ENCODE measurements around the gene GRN.
"Not testable (repeated sequence)": the region's sequence is repeated elsewhere in the genome, so short reads cannot be mapped to it uniquely, and the experiment has no call there.

The GRN gene

DNA sequence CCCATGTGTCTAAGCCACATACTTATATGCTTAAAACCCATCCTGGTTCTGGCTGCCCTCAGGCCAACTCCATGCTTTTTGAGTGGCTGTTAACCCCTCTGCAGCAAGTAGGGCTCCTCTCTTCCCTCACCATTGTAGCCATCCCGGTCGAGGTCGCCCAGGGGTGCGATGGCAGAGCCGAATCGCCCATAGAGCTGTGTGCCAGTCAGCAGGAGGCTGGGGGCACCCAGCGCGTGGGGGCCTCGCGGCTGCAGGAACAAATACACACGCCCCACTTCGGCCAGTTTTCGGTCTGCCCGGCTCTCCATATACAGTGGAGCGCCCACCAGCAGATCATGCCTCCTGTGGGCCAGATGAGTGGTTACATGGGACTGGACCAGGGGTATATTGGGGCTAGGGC lies 38.3 kb downstream of the GRN start:
- DNase-seq (ENCODE audit: low read depth) = no peak

DNA sequence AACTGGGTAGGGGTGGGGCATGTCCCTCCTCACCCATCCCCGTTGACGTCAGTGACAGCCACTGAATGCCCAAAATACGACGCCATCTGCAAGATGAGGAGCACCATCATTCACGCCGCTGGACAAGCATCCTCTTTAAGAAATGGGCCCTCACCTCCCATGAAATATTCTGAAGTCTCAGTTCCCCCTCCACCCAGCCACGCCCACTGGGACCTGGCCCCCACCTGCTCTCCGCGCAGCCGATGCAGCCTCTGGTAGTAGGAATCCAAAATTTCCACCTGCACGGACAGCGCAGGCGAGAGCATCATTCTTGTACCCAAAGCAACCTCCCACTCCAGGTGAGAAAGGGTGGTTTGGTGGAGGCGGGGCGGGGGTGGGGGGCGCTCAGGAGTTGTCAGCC lies 38.8 kb downstream of the GRN start:
- DNase-seq (ENCODE audit: low read depth) = no peak

DNA sequence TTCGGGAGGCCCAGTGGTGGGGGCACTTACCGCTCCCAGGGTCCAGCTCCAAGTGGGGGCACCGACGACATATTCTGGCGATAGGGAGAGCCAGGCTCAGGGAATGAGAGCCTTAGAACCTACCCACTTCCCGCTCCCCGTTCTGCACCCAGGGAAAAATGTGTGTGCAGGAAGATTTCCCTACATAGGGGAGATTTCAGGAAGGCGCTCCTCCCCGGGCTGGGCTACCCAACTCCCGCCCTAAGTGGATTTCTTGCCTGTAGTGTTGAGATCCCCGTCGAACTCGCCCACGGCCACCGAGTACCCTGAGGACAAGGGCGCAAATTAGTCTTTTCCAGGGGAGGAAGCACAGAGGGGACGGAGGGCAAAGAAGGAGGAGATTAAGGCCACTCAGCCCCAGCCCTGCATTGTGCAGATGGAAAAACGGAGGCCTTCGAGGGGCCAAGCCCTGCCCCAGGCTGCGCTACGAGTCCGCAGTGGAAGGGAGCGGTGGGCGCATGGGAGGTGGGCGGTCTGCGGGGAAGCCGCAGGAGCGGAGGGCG lies 39.2 kb downstream of the GRN start:
- DNase-seq (ENCODE audit: low read depth) = no peak

DNA sequence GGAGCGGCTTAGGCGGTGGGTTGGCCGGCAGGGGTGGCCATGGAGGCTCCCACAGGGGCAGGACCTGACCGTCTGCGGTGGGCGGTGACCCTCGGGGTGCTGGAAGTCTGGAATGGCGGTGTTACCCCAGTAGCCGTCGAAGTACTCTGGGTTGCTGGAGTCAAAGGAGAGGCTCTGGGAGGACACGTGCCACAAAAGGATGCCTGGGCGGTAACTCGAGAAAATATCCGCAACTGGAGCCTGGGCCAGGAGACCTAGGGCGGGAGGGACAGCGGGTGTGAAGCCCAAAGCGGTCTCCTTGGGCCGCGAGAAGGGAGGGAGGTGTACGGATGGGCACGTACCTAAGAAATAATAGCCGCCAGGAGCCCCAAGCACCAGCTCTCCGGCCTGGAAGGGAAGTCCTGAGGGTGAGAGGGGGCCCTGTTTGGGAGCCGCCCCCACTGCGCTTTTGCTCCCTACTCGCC lies 39.8 kb downstream of the GRN start:
- DNase-seq (ENCODE audit: low read depth) = peak; percentile 25

DNA sequence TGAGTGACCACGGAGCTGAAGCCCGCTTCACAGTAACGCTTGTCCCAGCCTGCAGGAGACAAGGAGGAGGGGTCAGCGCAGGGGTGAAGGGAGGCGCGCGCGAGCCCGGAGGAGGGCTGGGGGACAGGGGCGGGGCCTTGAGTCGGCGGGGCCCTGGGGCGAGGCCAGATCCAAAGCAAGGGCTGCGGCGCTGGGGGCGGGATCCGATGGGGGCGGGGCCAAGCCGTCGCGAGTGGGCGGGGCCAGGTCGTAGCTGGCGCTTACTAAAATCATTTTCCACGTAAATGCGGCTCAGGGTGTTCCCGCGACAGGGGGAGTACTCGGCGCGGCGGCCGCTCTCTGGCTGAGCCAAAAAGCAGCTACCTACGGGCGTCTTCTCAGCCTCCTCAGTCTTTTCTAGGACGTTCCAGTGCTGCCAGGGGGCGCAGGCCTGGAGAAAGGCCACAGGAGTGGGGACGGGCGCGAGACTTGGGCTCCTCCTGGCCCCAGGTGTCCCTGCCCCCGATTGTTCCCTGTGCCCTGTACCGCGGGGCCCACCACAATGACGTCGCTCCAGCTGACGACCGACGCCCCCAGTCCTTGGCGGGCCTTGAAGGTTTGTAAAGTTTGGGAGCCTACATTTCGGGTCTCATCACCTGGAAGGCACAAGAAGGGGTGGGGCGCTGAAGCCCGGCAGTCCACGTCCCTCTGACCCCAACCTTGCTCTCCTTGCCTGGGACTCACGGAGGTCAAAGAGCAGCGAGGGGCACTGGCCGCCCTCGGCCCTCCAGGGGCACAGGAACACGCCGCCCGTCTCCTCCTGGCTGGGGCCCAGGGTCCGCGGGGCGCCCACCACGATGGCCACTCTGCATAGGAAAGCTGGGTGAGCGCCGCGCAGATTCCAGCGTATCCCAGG lies 40.4 kb downstream of the GRN start:
- peak; percentile 75 for DNase-seq (ENCODE audit: low read depth)

DNA sequence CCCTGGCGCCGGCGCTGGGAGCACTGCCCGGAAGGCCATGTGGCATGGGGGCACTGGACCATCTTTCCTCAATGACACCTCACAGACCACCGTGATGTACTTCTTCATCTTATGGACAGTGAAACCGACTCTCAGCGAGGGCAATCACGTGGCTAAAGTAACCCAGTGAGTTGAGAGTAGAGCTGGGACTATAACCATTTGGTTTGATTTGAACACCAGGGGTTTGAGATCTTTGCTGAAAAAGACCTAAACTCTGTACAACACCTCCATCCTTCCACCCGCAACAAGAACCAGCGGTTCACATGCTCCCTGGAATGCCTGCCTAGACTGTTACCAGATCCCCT lies 41.1 kb downstream of the GRN start:
- no peak for DNase-seq (ENCODE audit: low read depth)

DNA sequence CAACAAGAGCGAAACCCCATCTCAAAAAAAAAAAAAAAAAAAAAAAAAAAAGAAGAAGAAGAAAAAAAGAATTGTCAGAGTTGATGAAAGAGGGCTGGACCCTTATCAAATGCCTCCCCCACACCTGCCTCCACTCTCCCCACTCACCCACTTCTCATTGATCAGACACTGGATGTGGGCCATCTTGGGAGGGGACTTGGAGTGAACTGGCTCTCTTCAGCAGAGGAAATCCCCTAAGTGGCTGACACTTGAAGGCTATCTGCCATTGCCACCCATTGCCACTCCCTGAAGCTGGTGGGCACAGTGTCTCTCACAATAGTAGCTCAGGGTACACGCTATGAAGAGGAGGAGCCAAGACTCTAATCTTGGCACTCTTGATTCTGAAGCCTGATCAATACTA lies 42.7 kb downstream of the GRN start:
- no peak for DNase-seq (ENCODE audit: low read depth)

DNA sequence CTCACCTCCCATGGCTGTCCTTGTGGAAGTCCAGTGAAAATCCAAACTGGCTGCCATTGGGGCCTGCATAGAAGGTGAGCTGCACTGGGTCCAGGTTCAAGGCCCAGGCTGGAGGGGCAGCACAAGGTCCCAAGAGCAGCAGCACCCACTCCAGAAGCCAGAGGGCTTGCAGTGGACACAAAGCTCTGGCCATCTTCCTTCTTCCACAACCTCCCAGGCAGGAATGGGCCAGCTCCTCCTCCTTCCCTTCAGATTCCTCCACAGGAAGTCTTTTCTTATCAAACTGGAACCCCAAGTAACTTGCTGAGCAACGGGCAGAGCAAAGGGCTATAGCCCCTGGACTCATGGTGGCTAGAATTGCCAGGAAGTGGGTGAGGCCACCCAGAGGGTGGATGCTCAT lies 44.2 kb downstream of the GRN start, which contains the start of gene ITGA2B:
Gene ITGA2B, minus strand, starts transcription at position 369 of the 400 bp plus-strand sequence. Its CDS starts 176 bp downstream, at position 193.
- DNase-seq (ENCODE audit: low read depth) = no peak

DNA sequence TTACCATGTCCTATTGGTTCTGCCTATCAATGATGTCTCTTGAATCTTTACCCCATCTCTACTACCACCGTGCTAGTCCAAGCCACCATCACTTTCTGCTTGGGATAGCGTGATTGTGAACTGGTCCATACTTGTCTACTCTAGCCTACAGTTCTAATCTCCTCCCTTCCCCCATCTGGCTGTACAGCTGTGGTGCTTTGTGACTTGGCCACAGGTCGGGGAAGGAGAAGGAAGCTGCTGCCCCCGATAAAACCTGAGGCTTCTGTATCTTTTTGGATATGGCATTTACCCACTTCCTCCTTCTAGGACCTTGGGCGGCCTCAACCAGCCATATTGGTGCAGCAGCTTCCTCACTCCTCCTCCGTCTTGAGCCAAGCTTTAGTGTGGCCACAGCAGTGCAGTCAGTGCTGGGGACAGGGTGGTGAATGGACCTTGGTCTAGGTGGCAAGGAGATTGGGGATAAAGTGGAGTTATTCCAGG lies 44.7 kb downstream of the GRN start:
- DNase-seq (ENCODE audit: low read depth) = no peak

DNA sequence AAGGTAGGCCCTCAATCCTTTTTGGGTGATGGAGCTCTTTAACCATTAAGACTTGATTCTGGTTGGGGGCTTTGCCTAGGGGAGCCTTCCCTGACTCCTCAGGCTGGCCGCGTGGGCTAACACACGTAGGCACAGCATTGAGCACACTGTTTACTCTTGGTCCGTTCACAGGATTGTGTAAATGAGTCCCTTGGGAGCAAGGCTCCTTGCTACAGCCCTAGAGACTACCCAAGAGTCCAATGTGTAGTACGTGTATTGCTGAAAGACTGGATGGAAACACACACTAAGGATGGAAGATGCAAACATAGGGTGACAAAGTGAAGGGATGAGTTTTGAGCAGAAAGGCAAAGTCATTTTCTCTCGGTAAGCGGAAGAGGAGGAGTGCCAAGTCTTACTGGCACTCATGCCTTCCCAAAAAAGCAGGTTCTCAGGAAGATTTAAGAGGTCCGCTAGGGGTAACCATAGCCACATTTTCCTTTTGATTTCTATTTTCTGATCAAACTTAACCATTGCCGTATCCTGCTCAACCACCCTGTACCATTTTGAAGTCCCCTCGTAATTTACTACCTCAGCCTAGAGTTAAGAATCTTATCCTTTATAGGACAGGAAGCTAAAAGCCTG lies 45.3 kb downstream of the GRN start:
- no peak for DNase-seq (ENCODE audit: low read depth)

DNA sequence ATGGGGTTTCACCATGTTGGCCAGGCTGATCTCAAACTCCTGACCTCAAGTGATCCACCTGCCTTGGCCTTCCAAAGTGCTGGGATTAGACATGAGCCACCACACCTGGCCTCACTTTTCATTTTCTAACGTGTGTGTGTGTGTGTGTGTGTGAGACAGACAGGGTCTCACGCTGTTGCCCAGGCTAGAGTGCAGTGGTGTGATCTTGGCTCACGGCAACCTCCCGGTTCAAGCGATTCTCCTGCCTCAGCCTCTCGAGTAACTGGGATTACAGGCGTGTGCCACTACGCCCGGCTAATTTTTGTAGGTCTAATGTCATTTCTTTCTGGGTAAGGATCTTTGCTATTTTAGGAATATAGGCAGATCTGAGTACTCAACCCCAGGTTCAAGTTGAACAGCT lies 49.0 kb downstream of the GRN start:
- DNase-seq (ENCODE audit: low read depth) = not testable (repeated sequence)

DNA sequence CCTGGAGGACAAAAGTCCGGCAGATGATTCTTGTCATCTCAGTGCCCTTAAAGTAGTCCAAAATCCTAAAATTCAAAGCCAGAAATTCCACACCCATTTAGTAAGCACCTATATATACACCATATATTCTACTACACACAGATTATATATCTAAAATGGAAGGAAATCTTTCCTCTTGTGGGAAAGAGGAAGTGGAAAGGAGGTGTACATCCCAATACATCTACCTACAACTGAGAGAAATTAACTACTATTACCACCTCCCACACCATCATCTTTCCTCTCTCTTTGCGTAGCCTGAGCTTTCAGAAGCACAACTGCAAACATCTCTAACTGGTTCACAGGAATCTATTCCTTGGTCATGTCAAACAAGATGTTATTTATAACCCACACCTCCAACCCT lies 49.7 kb downstream of the GRN start:
- no peak for DNase-seq (ENCODE audit: low read depth)

DNA sequence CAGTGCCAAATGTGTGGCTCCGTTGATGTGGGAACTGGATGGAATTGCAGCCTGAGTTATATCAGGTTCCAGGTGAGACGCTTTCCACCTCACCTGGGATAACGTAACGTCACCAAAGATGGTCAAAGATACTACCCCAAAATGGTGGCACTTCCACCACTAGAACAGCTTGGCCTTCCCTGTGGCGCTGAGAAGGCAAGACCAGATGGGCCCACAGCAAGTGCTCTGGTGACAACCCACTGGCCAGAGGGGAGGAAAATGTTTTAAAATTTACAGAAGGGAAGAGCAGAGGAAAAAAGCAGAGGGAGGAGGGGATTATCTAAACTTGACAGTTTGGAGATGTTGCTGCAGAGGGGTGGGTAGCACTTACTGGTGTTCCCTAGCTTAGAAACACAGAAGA lies 51.8 kb downstream of the GRN start:
- no peak for DNase-seq (ENCODE audit: low read depth)

DNA sequence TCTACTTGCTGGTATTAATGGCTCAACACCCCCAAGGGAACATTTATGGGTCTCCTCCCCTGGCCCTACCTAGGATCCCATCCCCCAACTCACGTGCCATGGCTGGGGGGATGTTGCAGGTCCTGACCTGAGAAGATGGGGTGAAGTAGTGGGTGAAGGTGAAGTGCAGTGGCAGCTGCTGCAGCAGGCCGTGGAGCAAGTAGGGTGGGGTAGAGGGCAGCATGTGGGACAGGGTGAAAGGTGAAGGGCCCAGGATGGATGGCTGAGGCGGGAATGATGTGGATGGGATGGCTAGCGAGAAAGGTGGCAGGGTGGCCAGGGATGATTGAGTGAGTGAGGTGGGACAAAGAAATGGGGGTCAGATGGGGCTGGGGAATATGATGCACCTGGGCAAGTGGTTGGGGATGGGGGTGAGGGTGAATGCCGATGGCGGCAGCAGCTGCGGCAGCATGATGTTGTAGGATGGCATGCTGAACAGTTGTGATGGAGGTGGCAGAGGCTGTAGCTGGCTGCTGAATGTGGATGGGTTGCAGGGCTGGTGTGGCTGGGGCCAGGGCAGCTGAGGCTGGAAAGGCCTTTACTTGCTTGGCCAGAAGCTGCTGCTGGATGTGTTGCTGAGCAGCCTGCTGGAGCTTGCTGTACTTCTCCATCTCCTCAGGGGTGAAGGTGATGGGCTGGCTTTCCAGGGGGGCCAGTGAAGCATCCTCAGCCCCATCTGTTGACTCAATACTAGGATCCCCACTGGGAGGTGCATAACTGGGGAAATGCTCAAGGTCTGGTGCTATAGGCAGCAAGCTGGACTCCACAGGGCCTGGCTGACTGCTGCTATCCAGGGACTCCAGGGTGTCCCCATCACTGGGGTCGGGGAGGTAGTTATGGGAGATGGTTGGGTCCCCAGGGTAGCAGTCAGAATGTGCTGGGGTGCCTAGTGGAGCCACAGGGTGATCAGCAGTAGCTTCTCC lies 52.7 kb downstream of the GRN start:
- DNase-seq (ENCODE audit: low read depth) = no peak

DNA sequence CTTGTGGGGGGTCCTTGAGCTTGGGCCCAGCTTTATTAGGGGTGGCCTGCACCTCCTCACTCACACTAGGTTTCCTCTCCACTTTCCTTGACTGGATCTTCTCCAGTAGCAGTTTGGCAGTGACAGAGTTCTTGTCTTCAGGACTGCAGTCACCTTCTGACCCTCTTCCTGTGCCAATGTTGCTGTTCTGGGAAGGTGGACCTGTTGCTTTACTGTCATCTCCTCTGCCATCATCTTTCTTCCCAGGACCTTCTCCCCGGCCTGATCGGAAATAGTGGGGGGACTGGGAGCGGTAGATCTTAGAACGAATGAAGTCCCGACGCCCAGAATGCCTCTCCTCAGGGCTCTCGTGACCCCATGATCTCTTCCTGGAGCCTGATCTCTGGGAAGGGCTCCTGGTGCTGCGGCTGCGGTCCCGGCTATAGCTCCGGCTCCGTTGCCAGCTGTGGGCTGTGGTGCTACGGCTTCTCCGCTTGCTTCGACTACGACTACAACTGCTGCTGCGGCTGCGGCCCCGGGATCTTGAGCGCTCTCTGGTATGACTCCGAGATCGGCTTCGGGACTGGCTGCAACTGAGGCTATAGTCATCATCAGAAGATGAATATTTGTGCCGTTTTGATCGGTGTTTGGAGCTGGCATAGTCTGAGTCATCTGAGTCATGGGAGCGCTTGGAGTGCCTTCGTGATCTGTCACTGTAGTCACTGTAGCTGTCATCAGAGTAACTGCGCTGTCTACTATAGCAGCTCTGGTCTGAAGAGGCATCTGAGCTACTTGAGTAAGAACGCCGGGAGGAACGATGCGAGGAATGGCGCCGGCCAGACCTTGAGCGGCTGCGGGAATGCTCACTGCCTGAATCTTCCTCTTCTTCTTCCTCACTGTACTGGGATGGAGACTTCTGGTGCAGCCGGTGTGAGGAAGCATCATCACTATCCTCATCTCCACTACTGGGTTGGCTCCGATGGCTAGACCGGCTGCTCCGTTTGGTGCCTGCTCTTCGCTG lies 53.9 kb downstream of the GRN start:
- DNase-seq (ENCODE audit: low read depth) = no peak

DNA sequence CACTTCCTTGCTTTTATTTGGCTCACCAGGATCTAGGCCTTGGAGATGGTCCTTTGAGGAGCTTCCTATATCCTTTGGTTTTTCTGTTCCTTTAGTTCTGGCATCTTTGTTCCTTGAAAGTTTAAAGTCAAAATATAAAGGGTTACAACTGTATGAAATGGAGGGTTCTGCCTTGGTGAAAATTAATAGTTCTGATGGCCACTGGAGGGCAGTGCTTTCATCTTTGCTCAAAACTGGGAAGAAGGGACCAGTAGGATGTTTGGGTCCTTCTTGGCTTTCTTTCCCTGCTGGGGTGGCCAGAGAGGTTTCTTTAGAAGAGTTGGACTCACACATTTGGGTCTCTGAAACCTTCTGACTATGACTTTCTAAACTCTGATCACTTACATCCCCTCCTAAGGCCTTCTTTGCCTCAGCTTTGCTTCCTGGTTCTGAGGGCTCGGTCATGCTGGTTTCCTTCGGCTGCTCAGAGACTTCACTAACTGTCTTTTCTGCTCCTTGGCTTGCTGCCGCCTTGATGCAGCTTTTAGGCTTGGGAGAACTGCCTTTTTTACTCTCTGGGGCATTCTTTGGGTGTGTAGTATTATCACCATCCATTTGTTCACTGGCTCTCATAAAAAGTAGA lies 55.2 kb downstream of the GRN start:
- peak; percentile 44 for DNase-seq (ENCODE audit: low read depth)

Data from EH (cell line).